Activated T-helper 1 cell treated with anti-CD3 and anti-CD28 coated beads, Interleukin-2, amount 50 U/mL, for 16 hours (primary cell): ENCODE results near the gene DHRSX.
"Not testable (repeated sequence)": the region's sequence is repeated elsewhere in the genome, so short reads cannot be mapped to it uniquely, and the experiment has no call there.

Source experiments
- DNase-seq, 2 donors: peaks; one replicate each; pipeline ENCODE4 v3.0.0-alpha.2; 2020; ENCODE audit warnings: low read depth in 1 of 2, low spot score in 1 of 2

DHRSX gene

DNA sequence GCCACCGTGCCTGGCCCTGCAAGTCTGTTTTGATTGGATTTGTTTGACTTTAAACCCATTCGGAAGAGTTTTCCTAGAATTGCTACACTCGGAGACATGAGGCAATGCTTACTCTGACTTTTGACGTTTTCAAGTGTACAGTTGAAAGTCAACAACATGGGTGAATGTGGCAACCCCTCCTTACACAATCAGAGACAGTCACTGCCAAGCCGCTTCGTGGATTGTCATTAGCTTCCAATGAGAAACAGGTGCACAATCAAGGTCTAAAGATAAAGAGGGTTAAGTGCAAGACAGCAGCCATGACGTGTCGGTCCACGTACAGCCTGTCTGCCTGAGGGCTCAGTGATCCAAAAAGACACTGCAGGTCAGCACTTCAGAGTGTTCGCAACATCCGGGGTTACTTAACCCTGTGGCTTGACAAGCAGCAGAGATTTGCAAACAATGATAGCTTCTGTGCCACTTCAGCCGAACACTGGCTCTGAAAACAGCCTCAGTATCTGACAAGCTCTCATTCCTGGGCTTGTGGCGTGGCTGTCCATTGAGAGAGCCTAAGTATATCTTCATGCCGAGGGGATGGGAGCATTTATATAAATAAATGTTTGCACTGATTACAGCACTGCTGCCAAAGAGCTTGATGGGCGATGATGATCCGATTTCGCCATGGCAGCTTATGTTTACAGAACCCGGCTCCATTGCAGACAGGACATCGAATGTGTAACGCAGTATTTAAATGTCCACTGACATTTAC is 180.0 kb downstream of the DHRSX start:
- no peak for DNase-seq

GRCh38 chrX:2320089-2320488 is 180.7 kb downstream of the DHRSX start:
- no peak for DNase-seq

GRCh38 chrX:2318371-2318770 is 182.4 kb downstream of the DHRSX start:
- no peak for DNase-seq

DNA sequence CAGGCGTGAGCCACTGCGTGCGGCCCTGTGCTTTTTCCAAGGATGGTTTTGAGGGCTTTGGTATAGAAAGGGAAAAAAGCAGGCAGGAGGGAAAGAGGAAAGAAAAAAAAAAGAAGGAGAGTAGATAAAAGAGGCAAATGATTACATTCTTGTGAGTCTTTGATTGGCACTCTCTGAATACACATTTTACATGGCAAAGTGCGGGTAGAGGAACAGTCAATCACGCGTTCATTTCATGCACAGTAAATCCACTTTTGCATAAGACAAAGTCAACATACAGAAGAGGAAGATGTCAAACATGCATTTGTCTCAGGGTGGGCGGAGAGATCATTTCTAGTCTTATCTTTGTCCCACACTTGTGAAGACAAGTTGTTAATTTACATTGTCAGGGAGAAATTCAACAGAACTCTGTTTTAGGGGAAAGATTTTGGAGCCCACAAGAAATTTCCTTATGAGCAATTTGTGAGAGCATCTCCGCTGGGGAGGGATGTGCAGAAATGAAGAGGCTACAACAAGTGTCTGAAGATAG is 183.2 kb downstream of the DHRSX start:
- DNase-seq = no peak

DNA sequence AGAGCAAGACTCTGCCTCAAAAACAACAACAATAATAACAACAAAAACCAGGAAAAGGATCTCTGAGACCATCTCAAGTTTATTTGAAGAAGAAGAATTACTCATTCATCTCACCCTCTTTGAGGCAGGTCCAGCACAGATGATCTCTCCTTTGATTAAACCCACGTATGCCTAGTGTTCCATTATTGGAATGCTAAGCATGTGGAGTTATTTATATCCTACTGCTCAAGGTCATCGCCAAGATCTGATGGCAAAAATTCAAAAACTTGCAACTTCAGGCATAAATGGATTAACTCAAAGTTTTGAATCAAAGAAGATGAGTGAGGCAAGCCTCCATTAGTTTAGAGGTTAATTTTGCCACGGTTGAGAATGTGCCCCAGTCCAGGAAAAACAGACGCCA is 184.2 kb downstream of the DHRSX start:
- no peak for DNase-seq

- no peak for DNase-seq
Observed at GRCh38 chrX:2315434-2315833, 185.3 kb downstream of the DHRSX start.

DNA sequence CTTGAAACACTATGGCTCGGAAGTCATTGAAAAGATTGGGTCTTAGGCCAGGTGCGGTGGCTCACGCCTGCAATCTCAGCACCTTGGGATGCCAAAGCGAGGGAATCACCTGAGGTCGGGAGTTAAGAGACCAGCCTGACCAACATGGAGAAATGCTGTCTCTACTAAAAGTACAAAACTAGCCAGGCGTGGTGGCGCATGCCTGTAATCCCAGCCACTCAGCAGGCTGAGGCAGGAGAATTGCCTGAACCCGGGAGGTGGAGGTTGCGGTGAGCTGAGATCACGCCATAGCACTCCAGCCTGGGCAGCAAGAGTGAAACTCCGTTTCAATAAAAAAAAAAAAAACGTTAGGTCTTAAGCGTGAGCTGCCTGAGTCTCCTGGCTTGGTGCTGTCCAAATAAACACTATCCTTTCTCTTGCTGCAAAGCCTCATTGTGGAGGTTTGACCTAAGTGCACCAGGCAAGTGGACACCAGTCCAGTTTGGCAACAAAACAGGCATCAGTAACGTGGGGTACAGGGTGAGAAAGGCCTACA is 185.9 kb downstream of the DHRSX start:
- DNase-seq = no peak

DNA sequence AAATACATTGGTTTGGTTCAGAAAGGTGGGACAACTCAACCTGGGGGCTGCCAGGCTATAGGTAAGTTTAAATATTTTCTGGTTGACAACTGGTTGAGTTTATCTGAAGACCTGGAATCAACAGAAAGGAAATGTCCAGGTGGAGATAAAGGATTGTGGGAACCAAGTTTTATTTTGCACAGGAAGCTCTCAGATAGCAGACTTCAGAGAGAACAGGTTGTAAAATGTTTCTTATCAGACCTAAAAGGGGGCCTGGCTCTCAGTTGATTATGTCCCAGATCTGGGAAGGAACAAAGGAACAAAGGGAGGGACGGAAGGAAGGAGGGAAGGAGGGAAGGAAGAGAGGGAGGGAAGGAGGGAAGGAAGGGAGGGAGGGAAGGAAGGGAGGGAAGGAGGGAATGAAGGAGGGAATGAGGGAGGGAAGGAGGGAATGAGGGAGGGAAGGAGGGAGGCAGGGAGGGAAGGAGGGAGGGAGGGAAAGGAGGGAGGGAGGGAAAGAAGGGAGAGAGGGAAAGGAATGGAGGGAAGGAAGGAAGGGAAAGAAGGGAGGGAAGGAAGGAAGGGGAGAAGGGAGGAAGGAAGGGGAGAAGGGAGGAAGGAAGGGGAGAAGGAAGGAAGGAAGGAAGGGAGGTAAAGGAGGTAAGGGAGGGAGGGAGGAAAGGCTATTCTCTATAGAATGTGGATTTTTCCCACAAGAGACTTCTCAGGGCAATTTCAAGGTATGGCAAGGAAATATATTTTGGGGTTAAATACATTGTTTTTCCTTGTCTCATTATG is 186.7 kb downstream of the DHRSX start:
- no peak for DNase-seq

GRCh38 chrX:2312061-2312591 is 188.7 kb downstream of the DHRSX start:
- DNase-seq = not testable (repeated sequence)

DNA sequence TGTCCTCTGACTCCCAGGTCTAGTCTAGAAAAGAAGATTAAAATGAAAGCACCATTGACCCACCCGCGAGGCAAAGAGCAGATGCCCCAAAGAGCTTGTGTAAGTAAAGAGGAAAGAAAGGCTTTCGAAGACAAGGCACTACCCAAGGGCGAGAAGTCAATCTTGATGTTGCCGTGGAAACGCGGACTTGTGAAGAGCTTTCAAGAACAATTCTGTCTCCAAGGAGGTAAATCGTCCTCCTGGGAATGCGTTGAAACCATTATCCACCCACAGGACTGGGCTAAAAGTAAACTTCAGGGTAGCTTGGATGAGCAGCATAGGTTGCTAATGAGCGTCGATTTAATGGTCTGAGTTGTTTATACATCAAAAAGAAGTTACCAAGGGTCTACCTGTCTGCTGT is 189.3 kb downstream of the DHRSX start:
- no peak for DNase-seq

DNA sequence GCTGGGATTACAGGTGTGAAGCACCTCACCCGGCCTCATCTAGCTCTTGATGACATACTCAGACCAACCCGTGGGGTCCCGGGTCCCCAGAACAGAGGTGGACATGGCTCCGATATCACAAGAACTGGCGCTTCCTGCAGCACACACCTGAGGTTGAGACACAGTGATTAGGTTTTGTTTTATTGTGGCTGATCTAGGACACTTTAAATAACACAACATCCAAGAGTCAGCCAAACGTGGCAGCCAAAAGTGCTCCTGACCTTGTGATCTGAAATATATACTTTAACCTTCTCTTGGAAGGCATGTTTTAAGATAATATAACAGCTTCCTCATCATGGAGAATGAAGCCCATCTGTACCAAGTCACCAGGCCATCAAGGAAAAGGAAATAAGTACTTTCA is 198.9 kb downstream of the DHRSX start:
- no peak for DNase-seq

DNA sequence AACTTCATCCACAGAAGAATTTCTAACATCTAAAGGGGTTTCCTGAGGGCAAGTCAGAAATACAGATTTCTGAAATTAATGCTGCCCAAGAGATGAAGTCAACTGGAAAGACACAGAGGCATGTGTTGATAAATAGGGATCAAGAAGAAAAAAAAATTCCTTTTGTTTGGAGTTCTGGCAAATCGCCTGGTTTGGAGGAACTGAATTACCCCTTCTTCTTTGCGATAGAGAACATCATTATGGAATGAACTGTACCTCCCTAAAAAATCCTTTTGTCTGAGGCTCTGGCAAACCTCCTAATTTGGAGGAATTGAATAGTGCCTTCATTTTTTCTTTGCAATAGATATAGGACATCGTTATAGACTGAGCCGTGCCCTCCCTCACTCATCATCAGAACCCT is 200.9 kb downstream of the DHRSX start:
- DNase-seq = no peak

- DNase-seq = no peak
Observed at GRCh38 chrX:2286731-2287130, 214.0 kb downstream of the DHRSX start.

GRCh38 chrX:2284601-2285000 is 216.2 kb downstream of the DHRSX start:
- DNase-seq = no peak

GRCh38 chrX:2284133-2284532 is 216.6 kb downstream of the DHRSX start:
- no peak for DNase-seq

DNA sequence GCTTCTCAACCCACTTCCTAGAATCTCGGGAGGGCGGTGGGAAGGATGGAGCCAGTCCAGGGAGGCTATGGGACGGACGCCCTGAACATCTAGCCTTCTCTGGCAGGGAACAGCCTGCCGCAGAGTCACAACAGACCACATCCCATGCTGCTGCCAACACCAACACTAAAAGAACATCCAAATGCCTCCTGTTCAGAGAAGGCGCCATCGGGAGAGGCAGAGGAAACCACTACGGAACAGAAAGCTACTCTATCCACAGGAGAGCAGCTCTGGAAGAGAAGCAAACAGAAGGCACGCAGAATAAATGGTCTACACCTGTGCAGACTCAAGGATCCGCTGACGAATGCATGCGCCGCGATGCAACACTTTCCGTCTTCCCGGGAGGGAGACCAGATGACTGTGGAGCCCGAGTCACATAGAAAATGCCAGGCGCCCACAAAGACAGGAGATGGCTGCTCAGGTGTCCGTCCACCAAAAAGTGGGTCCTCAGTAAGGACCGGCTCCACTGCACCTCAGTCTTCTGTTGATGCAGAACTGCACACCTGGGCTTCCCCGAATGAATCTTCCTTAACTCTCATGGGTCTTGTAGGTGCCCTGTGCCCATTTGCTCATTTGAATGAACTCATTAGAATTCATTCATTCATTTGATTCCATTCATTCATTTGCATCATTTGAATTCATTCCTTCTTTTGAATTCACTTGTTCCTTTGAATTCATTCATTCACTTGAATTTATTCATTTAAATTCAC is 217.5 kb downstream of the DHRSX start:
- no peak for DNase-seq

GRCh38 chrX:2282490-2283090 is 218.2 kb downstream of the DHRSX start:
- DNase-seq = no peak

- no peak for DNase-seq
Observed at GRCh38 chrX:2272337-2272736, 228.4 kb downstream of the DHRSX start.

GRCh38 chrX:2271595-2271994 is 229.2 kb downstream of the DHRSX start:
- not testable (repeated sequence) for DNase-seq

GRCh38 chrX:2270783-2271182 is 230.0 kb downstream of the DHRSX start:
- DNase-seq = not testable (repeated sequence)

DNA sequence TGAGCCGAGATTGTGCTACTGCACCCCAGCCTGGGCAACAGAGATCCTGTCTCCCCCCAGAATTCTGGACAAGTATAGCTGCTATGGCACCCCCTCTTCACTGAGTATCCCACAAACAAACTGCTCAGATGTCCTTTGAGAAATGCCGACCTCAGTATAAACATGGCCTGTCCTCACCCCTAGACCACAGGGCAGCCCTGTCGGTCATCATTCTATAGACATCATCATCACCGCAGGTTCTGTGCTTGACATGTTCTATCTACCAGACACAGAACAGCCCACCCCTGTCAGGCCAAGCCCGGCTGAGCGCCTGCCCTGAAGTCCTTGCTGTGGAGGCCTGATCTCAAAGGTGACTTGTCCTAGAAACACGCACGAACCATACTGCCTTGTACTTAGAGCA is 232.9 kb downstream of the DHRSX start:
- no peak for DNase-seq
